Activated T-helper 1 cell treated with Interleukin-2 at 50 U/mL for 16 hours (primary cell): ENCODE measurements around the gene OTULINL.

Experiments used
- DNase-seq: peaks from one replicate; pipeline ENCODE4 v3.0.0-alpha.2; 2020; ENCODE audit warnings: low read depth

OTULINL gene

DNA sequence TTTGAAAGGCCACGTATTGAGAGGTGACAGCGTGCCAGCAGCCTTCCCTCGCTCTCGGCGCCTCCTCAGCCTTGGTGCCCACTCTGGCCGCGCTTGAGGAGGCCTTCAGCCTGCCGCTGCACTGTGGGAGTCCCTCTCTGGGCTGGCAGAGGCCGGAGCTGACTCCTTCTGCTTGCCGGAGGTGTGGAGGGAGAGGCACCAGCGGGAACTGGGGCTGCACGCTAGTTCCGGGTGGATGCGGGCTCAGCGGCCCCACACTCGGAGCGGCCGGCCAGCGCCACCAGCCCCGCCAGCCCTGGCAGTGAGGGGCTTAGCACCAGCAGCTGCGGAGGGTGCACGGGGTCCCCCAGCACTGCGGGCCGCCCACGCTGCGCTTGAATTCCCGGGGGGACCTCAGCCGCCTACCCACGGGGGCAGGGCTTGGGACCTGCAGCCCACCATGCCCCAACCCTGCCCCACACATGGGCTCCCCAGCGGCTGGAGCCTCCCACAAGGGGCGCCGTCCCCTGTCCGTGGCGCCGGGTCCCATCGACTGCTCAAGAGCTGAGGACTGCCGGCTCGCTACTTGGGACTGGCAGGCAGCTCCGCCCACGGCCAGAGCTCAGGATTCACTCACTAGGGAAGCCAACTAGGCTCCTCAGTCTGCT is 4.4 kb upstream of the OTULINL start:
- no peak for DNase-seq

DNA sequence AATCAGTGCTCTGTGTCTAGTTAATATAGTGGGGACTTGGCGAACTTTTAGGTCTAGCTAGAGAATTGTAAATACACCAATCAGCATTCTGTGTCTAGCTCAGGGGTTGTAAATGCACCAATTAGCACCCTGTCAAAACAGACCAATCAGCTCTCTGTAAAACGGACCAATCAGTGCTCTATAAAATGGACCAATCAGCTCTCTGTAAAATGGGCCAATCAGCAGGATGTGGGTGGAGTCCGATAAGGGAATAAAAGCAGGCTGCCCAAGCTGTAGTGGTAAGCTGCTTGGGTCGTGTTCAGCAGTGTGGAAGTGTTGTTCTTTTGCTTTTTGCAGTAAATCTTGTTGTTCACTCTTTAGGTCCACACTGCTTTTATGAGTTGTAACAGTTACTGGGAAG is 3.6 kb upstream of the OTULINL start:
- DNase-seq: no peak

DNA sequence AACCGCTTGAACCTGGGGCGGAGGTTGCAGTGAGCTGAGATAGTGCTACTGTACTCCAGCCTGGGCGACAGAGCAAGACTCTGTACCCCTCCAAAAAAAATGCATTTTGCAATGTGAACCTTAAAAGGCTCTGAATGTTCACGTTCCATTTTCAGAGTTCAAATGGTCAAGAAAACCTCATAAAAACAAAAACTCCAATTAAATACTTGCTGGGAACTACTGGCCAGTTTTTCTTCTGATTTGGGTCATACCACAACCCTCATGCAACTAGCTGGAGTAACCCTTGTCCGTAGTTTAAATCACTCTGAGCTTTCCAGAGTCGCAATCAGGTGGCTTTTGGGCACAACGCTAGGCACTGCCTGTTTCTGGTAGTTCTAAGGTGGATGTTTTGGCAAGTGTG is 2.3 kb upstream of the OTULINL start:
- no peak for DNase-seq

DNA sequence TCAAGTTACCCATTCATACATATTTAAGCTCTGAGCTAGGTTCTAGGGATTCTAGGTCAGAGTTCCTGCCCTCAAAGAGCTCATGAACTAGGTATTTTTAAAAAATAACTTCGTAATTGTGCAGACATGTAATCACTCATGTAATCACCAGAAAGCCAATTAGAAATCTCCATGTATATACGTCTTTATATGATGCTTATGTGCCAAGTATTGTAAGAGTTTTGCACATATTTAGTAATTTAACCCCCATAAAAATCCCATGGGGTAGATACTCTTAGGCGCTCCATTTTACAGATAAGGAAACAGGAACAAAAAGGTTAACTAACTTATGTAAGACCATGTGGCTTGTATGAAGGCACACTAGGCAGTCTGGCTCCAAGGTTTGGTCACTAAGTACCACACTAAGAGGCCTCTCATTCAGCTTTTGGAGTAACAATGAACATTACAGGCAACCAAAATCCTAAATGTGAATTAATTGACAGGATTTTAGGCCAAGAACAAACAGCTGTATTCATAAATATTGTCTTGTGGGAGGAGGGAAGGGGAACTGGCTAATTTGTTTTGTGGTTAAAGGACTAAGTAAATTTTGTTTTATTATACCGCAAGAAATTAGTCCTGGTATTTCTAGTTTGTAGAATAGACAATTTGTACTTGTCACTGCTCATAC is 1.7 kb upstream of the OTULINL start:
- DNase-seq: no peak

DNA sequence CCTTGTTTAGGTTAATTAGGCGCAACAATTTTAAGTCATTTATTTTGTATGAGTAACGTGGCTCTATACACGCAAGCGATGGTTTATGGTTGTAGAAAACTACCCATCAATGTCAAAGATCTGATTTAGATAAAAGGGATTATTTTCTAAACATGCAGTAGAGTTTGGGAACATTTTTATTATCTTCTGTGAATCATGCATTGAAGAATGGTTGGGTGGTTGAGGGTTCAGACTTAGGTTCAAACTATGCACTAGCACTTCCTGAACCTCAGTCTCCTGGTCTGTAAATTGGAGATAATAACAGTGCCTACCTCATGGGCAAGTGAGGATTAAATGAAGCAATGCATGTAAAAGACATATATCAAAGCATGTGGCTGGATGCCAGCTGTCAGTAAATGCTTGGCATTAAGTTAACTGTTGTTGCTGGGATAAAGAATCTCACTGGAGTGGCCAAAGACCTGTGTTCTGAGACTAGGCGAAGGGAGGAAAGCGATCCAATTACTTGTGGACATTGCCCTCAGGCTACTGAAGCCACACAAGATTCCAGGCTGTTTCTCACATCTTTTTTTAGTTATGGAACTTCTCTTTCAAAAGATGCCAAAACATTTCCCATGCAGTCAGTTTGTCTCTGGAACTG is 1.1 kb upstream of the OTULINL start:
- DNase-seq: no peak

DNA sequence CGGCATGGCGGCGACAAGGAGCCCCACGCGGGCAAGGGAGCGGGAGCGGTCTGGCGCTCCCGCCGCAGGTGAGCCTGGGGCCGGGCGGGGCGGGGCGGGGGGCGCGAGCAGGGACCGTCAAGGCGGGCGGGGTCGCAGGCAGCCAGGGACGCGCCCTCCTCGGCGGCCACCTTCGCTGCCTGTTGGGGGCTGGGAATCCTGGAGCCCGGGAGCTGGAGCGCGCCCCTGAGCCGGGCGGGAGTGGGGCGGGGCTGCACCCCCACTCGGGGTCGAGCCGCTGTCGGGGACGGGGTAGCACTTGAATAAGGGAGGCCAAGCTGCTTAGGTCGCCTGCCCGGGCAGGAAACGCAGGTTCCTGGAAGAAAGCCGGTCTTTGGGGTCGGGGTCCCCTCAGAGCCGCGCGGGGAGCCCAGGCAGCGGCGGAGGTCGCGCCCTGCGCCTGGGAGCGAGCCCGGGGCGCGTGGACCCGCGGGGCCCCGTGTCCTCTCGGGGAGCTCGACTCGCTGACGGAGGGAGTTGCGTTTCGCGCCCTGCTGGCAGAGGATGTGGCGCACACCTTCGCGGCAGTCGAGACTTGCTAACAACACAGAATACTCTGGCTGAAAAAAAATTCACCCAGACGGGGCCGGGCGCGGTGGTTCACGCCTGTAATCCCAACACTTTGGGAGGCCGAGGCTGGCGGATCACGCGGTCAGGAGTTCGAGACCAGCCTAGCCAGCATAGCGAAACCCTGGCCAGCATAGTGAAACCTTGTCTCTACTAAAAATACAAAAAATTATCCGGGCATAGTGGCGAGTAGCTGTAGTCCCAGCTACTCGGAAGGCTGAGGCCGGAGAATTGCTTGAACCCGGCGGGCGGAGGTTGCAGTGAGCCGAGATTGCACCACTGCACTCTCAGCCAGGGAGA is 552 bp downstream of the OTULINL start:
- peak; percentile 74 for DNase-seq

DNA sequence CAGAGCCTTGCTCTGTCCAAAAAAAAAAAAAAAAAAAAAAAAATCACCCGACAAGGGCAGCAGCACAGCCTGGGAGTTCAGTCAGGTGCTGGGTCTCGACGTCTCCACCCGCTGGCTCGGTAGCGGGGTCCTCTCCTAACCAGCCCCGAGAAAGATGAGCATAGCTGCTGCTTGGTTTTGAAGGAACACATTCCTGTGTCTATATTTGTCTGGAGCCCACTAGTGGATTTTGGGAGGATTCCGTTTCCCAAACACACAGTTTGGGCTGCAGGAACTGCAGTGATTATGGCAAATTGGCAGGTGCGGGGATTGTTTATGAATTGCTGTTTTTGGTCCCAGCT is 1.2 kb downstream of the OTULINL start:
- DNase-seq: no peak

DNA sequence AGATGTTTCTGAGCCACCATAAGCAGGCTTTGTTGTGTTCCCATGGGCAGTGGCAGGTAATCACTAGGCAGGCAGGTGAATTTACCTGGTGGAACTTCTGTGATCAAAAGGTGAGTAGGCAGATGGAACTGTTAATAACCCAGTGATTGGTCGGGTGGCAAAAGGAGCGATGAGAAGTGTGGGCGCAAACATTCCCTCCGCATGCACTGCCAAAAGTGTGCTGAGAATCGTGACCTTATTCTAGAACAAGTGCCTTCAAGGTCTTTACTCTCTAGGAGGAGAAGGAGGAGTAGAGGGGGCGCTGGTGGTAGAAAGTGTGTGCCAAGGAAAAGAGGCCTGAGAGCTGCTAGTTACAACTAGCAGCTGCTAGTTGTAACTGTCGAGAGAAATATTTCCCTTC is 3.3 kb downstream of the OTULINL start:
- DNase-seq: no peak

DNA sequence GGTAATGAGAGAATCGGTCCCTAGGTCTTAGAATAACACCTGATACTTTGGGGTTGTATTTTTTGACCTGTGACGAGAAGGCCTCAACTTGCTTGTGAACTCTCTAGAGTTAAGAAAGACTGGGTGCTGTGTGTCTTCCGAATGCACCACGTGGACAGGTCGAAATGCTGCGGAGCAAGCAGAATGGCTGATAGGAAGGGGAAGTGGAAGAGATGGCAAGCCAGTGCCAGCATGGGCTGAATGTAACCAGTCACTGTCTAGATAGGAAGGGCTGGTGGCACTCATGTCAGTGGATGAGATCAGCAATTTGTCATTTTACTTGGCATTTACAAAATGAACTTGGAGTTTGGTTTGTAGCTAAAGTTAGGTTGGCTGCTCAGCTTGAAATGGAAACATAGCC is 5.6 kb downstream of the OTULINL start:
- DNase-seq: no peak

DNA sequence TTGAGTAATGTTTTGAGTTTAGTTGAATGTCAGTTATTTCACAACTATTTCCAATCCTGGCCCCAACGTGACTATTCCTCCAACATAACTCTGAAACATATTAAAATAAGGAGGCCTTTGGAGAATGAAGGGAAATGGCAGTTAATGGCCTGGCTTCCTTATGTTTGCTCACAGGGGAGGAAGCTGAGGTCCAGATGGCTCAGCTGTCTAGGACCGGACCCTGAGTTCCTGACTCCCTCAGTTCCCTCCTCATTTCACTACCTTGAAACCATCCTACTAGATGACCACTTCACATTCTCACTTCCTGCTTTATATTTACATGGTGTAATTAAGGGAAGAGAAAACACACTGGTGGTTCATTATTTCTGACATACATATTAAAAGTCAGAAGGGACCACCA is 6.6 kb downstream of the OTULINL start:
- DNase-seq: no peak

DNA sequence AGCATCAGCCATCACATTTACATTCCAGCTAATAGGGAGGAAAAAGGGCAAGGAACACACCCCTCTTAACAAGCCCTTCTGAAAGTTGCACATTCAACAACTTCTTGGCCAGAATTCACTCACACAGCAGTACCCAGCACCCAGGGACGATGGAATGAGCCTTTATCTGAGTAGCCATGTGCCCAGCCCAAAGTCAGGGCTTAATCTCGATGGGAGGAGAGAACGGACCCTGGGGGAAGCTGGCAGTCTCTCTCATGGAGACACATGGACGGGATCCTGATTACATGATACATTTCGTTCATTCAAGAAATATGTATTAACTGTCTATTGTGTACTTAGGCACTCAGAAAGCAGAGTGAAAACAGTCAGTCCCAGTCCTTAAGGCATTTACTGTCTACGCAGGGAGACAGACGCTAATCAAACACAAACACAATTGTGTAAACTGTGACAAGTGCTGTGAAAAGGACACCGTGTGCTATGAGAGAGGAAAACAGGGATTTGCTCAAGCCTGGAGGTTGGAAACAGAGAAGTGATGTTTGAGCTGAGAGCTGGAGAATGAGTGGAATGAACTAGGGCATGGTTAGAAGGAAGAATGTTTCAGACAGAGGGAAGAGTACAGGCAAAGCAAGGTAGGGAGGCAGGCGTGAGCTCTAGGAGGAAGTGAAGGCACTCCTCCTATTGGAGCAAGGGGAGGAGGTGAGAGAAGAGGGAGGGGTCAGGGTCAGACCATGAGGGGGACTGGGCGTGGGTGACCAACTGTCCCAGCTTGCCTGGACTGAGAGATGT is 7.4 kb downstream of the OTULINL start:
- no peak for DNase-seq

DNA sequence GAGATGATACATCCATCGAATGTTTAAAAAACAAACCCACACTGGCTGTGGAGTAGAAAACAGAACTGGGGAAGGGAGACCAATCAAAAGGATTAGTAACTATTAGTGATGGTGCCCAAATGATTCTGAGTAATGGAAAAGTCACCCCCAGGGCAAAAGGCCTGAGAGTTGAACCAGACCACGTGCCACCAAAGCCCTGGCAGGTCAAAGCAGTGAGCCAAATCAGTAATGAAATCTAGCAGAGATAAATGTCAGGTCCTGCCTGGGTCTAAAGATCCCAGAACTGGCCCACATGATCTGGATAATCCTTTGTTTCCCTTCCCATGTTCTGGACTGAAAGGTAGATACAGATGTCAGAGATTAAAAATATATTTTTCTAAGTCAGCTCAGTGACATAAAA is 9.4 kb downstream of the OTULINL start:
- DNase-seq: no peak

DNA sequence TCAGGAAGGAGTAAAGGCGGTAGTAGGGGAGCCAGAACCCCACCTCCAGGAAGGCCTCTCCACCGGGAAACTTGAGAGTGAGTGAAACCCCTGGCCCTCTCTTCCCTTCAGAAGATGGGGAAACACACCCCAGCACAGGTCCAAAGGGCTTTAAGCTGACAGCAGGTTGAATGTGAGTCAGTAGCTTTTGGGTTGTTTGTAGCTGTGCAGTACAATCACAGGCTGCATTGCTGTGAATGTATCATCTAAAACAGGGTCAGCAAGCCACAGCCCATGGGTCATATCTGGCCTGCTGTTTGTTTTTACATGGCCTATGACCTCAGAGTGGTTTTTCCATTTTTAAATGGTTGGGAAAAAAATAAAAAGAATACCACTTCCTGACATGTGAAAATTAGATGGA is 10.0 kb downstream of the OTULINL start:
- no peak for DNase-seq

DNA sequence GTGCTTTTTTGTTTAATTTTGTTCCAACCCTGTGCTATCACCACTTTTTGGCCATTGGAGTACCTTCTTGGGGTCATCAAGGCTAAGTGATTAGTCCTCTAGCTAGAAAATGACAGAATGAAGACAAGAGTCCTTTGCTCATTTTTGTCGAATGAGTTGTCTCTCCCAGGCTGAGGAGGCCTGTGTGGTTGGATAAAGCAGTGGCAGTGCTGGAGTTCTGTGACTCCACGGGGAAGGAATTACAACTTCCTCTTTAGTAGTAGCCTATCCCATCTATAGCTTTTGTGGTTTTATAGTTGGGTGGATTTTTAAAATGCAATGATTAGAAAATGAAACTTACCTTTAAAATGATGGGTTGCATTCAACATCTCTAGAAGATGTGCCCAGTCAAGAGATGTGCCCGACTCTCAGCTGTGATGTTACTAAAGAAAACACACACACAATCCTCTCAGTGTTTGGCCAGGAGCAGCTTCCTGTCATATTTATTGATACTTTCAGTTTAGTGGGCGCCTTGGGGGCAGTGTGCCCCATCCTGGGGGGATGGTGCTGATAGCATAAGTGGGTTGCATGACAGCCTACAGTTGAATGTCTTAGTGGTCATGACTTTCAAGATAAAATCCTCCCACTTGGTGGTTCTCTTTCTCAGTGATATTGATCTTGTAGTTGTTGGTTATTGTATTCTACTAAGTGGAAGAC is 11.9 kb downstream of the OTULINL start:
- DNase-seq: no peak

DNA sequence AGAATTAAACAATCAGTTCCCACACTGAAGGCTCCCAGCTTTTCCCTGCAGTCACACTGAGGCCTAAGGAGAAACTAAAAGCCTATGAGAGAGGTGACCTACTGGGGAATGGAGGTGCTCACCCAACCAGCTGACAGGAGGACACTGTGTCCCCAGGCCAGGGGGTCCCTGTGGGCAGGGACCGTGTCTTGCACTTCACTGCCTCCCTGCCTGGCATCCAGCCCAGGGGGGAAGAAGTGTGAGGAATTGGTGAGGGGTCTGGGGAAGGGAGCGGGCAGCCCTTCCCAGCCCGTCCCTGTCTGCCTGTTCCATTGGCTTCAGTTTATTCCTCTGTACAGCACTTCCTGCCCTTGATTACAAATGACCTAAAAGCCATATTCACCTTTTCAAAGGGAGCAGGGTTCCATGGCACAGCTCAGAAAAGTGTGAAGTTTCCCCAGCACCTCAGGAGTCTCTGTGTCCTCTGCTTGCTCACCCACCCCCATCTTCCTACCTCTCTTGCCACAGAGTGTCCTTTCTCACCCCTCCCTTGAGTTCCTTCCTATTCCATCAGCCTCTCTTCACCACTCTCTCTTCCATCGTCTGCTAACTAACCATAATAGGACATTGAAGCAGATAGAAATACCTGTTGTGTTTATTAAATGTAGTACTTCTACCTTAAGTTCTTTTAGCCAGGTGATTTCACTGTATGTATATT is 12.9 kb downstream of the OTULINL start:
- no peak for DNase-seq

DNA sequence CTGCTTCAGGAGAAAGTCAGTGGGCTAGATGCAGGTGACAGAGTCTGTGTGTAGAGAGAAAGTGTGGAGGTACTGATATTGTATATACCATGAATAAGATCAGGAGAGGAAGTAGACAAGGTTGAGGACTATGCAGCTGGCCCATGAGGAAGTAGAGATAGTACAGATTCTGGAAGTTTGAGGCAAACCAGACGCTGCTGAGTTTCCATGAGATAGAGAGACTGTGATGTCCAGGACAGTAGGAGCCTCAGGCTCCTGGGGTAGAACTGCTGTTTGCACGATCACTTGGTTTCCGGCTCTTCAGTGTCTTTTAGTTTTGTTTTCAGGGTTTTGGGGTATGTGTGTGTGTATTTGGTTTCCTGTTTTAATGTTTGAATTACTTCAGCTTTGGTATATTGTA is 13.6 kb downstream of the OTULINL start:
- DNase-seq: no peak

DNA sequence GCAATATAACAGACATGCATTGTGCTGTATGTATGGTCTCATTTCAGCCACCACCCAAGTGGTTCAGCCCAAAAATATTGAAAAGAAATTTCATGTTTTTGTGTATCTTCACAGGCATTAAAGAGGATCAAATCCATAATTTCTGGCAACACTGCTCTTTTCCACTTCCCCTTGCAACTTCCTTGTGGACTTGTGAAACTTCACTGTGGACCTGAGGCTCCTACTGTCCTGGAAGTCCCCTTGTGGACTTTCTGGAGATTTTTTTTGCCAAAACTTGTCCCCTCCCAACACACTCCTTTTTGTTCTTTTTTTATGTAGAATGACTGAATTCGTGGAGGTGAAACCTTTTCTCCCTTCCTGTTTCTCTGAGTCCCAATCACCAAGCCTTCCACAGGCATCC is 14.3 kb downstream of the OTULINL start:
- no peak for DNase-seq

DNA sequence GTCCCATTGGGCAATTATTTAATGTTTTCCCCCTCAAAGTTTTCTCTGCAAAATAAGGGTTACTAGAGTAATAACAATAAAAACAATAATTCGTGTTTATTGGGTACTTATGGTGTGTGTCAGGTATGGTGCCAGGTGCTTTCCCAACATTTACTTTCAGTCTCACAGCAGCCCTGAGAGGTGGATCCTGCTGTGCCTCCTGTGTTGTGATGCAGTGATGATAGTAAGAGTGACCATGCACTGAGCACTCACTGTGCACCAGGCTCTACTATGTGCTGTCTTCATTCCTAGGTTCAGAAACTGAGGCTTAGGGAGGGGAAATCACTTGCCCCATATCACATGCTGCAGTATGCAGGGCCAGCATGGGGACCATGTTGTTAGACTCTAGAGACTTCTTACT is 15.5 kb downstream of the OTULINL start:
- DNase-seq: no peak

DNA sequence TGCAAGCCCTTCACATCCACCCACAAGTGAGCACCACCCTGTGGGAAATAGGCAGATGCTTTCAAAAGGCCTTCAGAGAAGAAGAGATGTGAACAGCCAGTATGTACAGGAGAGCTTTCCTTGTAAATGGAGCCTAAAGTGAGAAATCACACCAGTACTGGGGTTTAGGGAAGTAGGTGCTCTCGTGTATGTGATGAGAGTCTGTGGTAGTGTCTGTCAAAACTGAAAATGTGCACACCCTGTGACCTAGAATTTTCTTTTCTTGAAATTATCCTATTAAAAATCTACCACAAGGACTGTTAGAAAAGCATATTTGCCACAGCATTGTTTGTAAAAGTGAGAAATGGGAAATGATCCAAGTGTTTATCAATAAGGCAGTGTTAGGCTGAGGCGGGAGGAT is 16.6 kb downstream of the OTULINL start:
- no peak for DNase-seq

DNA sequence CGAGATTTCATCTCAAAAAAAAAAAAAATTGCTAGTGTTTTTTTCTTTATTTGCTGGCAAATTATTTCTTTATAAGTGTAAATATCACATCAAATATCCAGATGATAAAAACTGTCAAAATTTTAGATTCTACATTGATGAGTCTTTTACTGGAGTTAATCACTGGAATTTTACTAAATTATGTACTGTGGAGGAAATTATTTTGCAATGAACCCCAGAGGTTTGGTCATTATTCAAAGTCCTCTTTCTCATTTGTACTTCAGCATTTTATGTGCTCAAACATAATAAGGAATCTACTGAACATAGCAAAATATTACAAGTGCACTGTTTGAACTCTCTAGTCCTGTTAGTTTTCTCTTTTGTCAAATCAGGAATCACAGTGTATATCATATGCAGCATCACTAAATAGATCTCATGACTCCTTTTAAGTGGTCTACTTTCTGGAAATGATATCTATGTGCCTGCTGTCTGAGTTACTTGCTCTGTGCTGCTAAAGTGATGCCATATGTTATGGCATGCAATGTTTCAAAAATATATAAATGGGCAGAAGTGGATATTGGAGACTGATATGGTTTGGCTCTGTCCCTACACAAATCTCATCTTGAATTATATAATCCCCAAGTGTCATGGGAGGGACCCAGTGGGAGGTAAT is 18.0 kb downstream of the OTULINL start:
- no peak for DNase-seq
